Nephron progenitor cell (in vitro differentiated cells): Measurements from ENCODE around the gene BRAF.
"Not testable (repeated sequence)": the region's sequence is repeated elsewhere in the genome, so short reads cannot be mapped to it uniquely, and the experiment has no call there.

Experiments used
- DNase-seq: peaks from one replicate; pipeline ENCODE4 v3.0.0; 2021
- H3K27ac Mint-ChIP-seq: 2 replicates; pipeline ENCODE4 v1.8.0; 2021; ENCODE audit warnings: mild to moderate bottlenecking, moderate library complexity, mixed read lengths
- H3K27me3 Mint-ChIP-seq: 2 replicates; pipeline ENCODE4 v1.8.0; 2021; ENCODE audit warnings: mild to moderate bottlenecking, low read depth, mixed read lengths; ENCODE audit not compliant: poor library complexity
- H3K36me3 Mint-ChIP-seq: 2 replicates; pipeline ENCODE4 v1.8.0; 2021; ENCODE audit warnings: low read depth, mixed read lengths
- H3K4me1 Mint-ChIP-seq: 2 replicates; pipeline ENCODE4 v1.8.0; 2021; ENCODE audit warnings: mixed read lengths
- H3K4me3 Mint-ChIP-seq: 2 replicates; pipeline ENCODE4 v1.8.0; 2021; ENCODE audit warnings: mild to moderate bottlenecking, moderate library complexity, mixed read lengths
- H3K9me3 Mint-ChIP-seq: 2 replicates; pipeline ENCODE4 v1.8.0; 2021; ENCODE audit warnings: mild to moderate bottlenecking, moderate library complexity, mixed read lengths
- CTCF ChIP-seq: fragments of 200-600 bp; sonication (generic); IDR thresholded peaks from 2 replicates; pipeline ENCODE4 v1.5.0; 2021; ENCODE audit warnings: antibody characterized with exemption

The BRAF gene

GRCh38 chr7:140961117-140961516 lies 36.4 kb upstream of the BRAF start:
- H3K4me3 Mint-ChIP-seq = no peak overlapping the region
- H3K36me3 Mint-ChIP-seq = no peaks in the 10 kb centered on the region
- TF ChIP-seq CTCF = no peak
- DNase-seq = no peak
- no peak overlapping the region for H3K27ac Mint-ChIP-seq
- peaks cover 4% of the 10 kb centered on the region for H3K27me3 Mint-ChIP-seq
- H3K9me3 Mint-ChIP-seq = peaks cover 30% of the 10 kb centered on the region
- H3K4me1 Mint-ChIP-seq = no peaks in the 10 kb centered on the region

- H3K27me3 Mint-ChIP-seq, H3K27ac Mint-ChIP-seq, H3K4me3 Mint-ChIP-seq, H3K36me3 Mint-ChIP-seq, H3K4me1 Mint-ChIP-seq, DNase-seq: not testable (repeated sequence)
- peaks cover 34% of the 10 kb centered on the region for H3K9me3 Mint-ChIP-seq
Measured at GRCh38 chr7:140956997-140957396, 32.3 kb upstream of the BRAF start.

GRCh38 chr7:140945940-140946339 lies 21.2 kb upstream of the BRAF start:
- H3K27ac Mint-ChIP-seq = no peak overlapping the region
- H3K9me3 Mint-ChIP-seq = no peaks in the 10 kb centered on the region
- H3K4me1 Mint-ChIP-seq = no peaks in the 10 kb centered on the region
- H3K27me3 Mint-ChIP-seq = peaks cover 6% of the 10 kb centered on the region
- no peak overlapping the region for H3K4me3 Mint-ChIP-seq
- DNase-seq = no peak
- H3K36me3 Mint-ChIP-seq = no peaks in the 10 kb centered on the region
- no peak for TF ChIP-seq CTCF

GRCh38 chr7:140942242-140942641 lies 17.5 kb upstream of the BRAF start:
- peaks cover 18% of the 10 kb centered on the region for H3K27me3 Mint-ChIP-seq

GRCh38 chr7:140940898-140941297 lies 16.2 kb upstream of the BRAF start:
- Mint-ChIP-seq H3K4me1 (no peaks in the 10 kb centered on the region), H3K9me3 (no peaks in the 10 kb centered on the region), H3K36me3 (no peaks in the 10 kb centered on the region), H3K4me3 (no peak overlapping the region), H3K27me3 (peaks cover 20% of the 10 kb centered on the region), H3K27ac (no peak overlapping the region)
- no peak for TF ChIP-seq CTCF
- DNase-seq = no peak

More at GRCh38 chr7:140942242-140942641, 17.5 kb upstream of the BRAF start:
- H3K9me3 Mint-ChIP-seq, H3K27ac Mint-ChIP-seq, H3K4me1 Mint-ChIP-seq, DNase-seq, H3K36me3 Mint-ChIP-seq, H3K4me3 Mint-ChIP-seq: not testable (repeated sequence)

- no peak overlapping the region for H3K4me3 Mint-ChIP-seq
- no peaks in the 10 kb centered on the region for H3K4me1 Mint-ChIP-seq
- no peaks in the 10 kb centered on the region for H3K36me3 Mint-ChIP-seq
- peaks cover 22% of the 10 kb centered on the region for H3K27me3 Mint-ChIP-seq
- TF ChIP-seq CTCF = no peak
- H3K9me3 Mint-ChIP-seq = no peaks in the 10 kb centered on the region
- no peak overlapping the region for H3K27ac Mint-ChIP-seq
- no peak for DNase-seq
Measured at GRCh38 chr7:140937702-140938264, 13.1 kb upstream of the BRAF start.

- Mint-ChIP-seq H3K27ac (no peak overlapping the region), H3K4me1 (no peaks in the 10 kb centered on the region), H3K9me3 (peaks cover 12% of the 10 kb centered on the region), H3K36me3 (no peaks in the 10 kb centered on the region), H3K4me3 (no peak overlapping the region), H3K27me3 (peaks cover 43% of the 10 kb centered on the region)
- no peak for DNase-seq
- TF ChIP-seq CTCF = no peak
Measured at GRCh38 chr7:140928491-140929309, 4.0 kb upstream of the BRAF start.

- H3K27me3 Mint-ChIP-seq = peaks cover 39% of the 10 kb centered on the region
- not testable (repeated sequence) for DNase-seq, H3K36me3 Mint-ChIP-seq, H3K4me3 Mint-ChIP-seq, H3K4me1 Mint-ChIP-seq, H3K27ac Mint-ChIP-seq
- H3K9me3 Mint-ChIP-seq = peaks cover 12% of the 10 kb centered on the region
Measured at GRCh38 chr7:140927945-140928344, 3.2 kb upstream of the BRAF start.
